Left hindlimb (tissue), 1 donor: ENCODE data around the gene ADRB1.

ENCODE experiments used
- DNase-seq: peaks from one replicate; pipeline ENCODE4 v3.0.0-alpha.2; 2018

The ADRB1 gene

GRCh38 chr10:114043532-114044246, at the start of gene ADRB1:
Gene ADRB1, plus strand, starts transcription at chr10:114043866. Its CDS starts 267 bp downstream, at chr10:114044133.
- DNase-seq: peak; percentile 76

DNA sequence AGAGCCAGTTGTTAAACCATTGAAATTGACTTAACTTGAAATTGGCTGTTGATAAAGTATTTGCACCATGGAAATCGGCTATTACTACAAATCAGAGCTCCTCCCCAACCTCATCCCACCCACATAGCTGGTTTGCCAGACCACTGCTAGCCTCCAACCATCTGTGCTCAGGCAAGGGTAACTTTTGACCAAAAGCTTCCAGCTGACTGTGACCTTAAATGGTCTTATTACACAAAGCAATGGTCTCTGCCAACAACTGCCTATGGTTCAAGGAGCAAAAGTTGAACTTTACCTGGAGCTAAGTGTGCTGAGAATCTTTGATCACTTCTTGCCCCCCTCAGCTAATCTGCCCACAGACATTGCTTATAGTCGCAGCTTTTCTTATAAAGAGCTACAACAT, 48.5 kb upstream of the ADRB1 start:
- no peak for DNase-seq

DNA sequence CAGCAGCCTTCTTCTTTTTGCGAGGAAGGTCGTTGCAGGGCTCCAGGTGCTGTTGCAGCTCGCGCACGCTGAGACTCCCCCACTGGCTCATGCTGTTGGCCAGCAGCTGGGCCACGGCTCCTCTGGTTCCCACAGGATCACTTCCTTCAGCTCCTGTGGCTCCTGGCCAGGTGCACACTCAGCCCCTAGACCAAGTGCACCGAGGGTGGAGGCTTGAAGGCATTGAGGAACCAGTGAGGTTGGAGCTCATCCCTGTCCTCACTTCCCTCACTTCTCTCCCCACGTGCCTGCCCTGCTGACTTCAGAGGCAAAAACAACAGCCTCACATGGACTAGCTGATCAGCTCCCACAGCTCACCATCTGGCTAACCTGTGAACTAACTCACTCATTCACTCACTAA, 46.2 kb upstream of the ADRB1 start:
- DNase-seq: no peak

DNA sequence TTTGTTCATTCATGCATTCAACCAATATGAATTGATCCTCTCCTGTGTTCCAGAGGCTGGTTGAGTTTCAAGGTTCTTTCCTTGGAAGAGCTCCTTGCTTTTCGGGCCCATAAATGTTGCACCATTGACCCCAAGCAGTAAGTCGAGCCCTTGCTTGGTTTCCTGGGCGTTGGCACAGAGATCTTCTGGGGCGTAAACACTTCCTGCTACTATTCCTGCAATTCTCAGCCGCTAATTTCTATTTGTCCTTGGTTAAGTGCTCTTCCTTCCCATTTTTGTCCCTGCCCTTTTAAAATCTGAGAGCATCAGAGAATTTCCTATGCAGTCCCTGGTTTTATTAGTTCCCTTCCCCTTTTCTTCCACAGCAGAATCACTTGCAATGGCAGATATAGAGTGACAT, 44.1 kb upstream of the ADRB1 start:
- DNase-seq: no peak

GRCh38 chr10:114000457-114001010, 43.1 kb upstream of the ADRB1 start:
- no peak for DNase-seq

DNA sequence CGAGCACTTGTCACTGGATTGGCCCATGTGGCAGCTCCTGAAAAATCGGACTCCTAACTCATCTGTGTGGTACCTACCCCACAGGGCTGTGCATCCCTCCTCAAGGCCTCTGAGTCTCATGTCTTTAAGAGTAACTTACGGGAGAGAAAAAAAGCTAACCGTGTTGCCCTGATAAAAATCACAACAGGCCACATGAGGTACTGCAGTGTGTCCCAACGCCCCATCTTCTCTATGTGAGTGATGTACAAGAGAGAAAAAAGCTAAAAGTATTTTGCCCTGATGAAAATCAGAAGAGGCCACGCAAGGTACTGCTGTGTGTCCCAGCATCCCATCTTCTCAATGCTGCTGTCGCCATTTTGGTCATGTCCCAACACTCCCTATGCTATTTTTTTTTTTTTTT, 41.2 kb upstream of the ADRB1 start:
- no peak for DNase-seq

GRCh38 chr10:114003161-114003941, 40.3 kb upstream of the ADRB1 start:
- no peak for DNase-seq

DNA sequence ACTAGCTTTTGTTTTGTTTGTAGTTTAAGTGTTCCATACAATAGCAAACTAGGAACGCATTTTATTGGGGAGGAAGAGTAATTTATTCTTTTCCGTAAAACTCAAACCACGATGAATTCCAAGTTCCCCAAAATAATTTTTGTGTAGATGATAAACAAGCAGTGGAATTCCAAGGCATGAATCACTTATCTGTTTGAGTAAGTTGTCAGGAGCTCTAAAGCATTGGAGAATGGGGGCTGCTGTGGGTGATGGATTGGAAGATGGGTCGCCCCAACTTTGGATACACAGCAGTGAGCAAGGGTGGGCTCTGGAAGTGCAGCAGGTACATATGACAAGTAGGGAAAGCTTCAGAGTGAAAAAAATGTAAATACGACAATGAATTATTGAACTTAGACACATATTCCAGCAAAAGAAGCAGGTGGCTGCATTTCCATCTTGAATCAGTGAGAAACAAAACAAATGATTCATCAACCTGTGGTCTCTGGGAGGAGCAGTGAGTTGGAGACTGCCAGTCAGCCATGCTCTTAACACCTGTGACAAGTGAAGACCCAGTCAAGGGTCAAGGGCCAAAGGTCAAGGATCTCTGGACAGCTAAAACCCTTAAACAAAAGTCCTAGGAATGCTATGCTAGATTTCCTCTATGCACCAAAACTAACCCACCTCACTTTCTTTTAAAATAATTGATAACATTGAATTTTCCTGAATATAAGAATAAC, 34.2 kb upstream of the ADRB1 start:
- DNase-seq: no peak

DNA sequence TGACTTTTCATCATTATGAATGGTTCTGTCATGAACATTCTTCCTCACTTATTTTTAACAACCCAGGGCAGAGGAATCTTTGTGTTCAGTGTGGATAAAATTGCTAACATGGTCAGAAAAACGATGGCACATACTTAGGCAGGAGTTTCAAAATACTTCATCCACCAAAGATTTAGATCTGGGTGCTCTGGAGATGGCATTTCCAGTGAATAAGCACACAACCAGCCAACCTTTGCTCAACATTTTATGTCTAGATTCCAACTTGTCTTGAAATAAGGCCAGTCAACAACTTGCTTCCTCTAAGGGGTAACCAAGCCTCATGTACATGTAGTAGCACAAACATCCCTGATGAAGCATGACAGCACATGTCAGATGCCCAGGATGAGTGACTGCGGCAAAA, 33.4 kb upstream of the ADRB1 start:
- no peak for DNase-seq

DNA sequence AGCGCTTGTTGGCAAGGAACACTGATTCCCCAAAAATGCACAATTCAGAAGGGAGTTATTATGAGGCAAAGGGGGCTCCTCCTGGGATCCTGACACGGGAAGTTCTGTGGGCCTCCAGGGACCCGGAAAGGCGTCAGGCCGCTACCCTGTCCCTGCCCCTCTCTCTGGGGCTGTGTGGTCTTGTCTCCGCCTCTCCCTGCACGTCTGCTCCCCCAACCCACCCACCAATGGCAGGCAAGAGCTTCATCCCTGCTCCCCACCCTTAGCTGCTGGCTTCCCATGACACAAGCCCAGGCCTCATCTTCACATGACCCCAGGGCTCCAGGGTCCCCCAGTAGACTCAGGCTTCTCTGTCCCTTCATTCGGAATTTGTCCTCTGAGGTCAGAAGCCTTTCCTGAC, 31.0 kb upstream of the ADRB1 start:
- no peak for DNase-seq

GRCh38 chr10:114015708-114016107, 28.0 kb upstream of the ADRB1 start:
- no peak for DNase-seq

DNA sequence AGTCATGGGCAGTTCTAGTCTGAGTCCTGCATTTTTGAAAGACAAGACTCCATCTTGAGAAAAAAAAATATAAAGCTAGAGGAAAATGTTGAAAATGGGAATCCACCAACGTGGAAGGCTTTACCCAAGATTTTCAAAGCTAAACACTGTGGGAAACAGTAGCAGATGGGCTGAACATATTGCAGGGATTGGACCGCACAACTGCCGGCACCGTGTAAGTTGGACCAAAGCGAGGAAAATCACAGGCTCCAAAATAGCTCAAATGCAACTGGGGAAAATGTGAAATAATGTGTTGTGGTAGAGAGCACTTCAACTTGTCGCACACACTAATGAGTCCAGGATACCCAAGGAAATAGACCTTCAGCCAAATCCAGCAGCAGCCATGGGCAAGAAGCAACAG, 26.4 kb upstream of the ADRB1 start:
- no peak for DNase-seq

DNA sequence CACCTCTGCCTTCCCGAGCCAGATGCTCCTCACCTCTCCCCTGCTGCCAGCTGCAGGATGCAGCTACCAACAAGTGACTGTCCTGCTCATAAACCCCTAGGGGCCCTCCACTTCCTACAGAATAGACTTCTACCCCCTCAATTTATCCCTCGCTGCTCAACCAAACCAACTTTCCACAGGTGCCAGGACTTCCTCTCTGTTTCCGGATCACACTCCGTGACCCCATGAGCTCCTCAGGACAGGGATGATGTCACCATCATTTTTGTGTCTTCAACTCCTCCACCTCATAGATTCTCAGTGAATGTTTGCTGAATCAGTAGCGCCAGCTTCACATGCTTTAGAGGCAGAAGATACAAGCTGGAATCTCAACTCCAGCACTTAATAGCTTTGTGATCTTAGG, 25.8 kb upstream of the ADRB1 start:
- no peak for DNase-seq

GRCh38 chr10:114019226-114019625, 24.4 kb upstream of the ADRB1 start:
- DNase-seq: no peak

- peak; percentile 68 for DNase-seq
Measured at GRCh38 chr10:114021154-114021553, 22.5 kb upstream of the ADRB1 start.

DNA sequence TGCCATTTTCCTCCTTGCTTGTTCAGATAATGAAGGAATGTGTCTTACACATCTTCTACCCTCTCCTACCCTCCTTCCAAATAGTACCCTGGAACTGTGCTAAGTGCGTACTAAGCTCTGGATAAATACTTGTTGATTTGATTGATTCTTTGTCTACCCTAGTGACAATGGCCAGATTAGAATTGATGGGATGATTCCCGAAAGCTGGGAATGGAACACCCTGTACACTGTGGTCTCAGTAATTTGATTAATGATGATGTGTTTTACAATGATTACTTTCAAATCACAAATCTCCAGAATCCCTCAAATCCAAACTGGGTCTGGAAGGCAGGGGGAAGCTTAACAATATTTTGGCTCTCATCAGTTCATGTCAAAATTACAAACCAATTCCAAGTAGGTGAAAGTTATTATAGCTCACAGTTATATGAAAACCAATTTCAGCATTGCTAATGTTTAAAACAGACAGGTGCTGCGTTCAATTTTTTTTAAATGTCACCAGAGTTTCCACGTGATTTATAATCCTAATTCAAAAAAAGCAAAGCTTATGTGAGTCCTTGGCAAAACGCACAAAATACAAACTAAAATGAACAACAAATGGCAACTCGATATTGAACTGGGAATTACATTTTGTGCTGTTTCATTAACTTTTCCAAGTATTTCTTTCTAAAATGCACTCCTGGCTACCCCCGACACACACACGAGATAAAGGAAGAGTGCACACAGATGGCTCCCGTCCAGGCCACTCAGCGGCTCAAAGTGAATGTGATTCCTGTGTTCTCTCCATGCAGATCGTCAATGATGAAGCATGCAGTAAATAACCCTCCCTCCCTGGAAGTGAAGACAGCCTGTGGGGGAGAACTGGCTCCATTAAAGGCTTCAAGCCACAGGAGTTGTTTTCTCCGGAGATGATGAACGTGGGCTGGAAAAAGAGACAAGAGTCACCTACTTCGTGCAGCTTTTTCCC, 21.7 kb upstream of the ADRB1 start:
- peak; percentile 66 for DNase-seq

DNA sequence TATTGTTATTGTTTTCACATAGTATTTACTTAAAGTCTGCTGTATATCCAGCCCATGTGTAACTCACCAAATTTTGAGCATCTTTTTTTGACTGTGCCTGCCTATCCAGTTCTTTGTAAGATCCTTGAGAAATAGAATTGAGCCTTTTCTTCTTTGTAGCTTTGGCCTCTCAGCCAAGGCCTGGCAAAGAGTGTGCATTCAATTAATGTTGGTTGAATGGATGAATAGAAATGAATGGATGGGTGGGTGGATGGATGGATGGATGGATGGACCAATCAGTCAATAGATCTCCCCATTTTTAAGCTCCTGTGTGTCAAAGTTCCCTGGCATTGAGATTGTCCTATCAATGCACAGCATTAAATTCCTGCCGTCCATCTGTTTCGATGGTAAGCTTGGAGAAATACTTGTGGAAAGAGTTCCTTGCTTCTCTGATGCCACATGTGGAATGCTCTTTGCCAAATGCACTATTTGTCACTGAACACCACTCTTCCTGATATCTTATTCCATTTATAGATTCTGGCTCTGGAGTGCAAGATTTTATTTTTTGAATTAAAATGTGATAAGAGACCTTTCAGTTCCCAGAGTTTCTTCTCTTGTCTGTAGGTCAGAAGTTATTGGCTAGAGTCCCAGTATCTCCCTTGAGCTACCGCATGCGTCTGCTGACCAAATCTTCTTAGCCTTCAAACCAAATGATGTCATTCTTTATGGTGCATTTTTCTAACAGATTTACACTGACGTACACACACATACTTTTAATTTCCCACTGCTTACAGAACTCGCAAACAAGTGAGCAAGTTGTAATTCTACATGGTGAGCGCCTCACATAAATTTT, 20.7 kb upstream of the ADRB1 start:
- no peak for DNase-seq

DNA sequence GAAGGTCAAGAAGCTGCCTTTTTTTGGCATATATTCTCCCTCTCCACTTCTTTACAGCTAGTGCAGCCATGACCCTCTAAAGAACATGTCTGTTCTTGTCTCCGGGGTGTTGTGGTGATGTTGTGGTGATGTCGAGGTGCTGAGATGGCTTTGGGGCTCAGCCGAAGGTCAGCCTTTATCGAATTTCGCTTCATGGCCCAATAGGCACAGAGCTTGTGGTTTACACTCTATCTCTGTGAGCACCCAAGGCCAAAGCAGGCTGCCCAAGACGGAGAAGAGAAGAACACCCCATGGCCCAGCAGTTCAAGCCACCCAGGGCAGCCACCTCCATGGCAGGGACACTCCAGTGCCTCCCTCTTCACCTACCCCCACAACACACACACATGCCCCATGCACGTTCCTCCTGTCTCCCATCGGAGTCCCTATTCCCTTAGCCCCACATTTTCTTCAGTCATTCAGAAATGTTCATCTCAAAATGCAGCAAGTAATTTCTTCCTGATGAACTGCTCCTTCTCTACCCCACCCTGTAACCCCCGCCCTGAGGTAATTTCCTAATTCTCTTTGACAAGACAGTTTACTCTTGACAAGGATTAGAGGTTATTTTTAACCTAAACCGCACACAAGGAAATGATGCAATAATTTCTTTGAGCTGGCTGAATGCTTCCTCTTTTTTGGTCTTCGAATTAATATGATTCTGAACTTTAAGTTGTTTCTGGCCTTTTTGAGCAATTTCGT, 18.6 kb upstream of the ADRB1 start:
- no peak for DNase-seq

DNA sequence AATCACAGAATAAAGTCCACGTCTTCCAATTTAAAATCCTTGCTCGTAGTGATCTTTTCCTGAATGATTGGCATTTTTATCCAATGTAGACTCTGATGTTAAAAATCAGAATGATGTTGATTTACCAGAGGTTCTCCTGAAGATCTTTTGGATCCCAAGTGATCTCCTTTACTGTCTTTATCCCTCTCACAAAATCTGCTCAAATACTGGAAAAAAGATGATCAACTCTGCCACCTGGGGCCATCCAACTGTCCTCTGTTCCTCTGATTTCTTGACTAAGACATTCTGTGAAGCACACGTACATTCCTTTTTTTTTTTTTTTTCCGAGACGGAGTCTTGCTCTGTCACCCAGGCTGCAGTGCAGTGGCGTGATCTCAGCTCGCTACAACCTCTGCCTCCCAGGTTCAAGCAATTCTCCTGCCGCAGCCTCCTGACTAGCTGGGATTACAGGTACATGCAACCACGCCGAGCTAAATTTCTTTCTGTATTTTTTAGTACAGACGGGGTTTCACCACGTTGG, 18.0 kb upstream of the ADRB1 start:
- no peak for DNase-seq
